ENCODE results near the gene IDI1.

Gene IDI1

DNA sequence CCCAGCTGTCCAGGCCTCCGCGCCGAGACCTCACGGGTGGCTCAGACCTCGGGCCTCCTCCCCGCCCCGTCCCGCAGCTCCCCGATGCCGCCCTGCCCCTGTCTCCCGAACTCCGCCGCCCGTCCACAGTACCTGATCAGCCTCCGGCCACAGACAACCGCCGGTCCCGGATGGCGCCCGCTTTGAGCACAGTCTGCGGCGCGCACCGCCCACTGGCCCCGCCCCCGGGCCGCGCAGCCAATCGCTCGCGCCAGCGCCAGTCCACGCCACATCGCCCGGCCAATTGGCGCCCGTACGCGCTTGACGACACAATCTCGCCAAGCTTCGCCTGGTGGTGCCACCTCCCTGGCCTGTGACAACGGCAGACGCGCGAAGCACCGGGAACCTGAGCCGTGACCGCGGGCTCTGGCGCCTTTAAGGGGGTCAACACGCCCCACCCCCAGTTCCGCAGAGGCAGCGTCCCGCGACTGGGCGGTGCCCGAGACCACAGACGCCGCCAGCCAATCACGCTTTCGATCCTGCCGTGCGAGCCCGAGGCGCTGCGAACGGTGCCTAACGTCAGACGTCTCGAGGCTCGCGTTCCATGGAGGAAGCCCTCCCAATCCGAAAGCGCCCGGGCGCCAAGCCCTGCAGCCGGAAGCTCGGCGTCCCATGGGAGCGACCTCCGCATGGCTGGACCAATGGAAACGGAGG is at the start of gene IDI1:
Gene IDI1 (minus strand): TSS at position 388 of the 693 bp plus-strand sequence. CDS start 116 bp downstream, at position 272.
- peak within 1 kb of the TSS; percentile 81 for H3K4me3 ChIP-seq (ENCODE audit: low read depth, low read length)
- DNase-seq (ENCODE audit: low read depth): peak; percentile 95
- TF ChIP-seq, protein P1, sequence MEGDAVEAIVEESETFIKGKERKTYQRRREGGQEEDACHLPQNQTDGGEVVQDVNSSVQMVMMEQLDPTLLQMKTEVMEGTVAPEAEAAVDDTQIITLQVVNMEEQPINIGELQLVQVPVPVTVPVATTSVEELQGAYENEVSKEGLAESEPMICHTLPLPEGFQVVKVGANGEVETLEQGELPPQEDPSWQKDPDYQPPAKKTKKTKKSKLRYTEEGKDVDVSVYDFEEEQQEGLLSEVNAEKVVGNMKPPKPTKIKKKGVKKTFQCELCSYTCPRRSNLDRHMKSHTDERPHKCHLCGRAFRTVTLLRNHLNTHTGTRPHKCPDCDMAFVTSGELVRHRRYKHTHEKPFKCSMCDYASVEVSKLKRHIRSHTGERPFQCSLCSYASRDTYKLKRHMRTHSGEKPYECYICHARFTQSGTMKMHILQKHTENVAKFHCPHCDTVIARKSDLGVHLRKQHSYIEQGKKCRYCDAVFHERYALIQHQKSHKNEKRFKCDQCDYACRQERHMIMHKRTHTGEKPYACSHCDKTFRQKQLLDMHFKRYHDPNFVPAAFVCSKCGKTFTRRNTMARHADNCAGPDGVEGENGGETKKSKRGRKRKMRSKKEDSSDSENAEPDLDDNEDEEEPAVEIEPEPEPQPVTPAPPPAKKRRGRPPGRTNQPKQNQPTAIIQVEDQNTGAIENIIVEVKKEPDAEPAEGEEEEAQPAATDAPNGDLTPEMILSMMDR (IDR thresholded peaks at IDR 0.05; ENCODE audit: control insufficient read depth, extremely low read depth, insufficient read depth): no peak

- TF ChIP-seq, protein P1 (IDR thresholded peaks at IDR 0.05; ENCODE audit: control insufficient read depth, extremely low read depth, insufficient read depth): no peak
- no peak for DNase-seq (ENCODE audit: low read depth)
- H3K4me3 ChIP-seq (ENCODE audit: low read depth, low read length): no peak overlapping the region
Measured at GRCh38 chr10:1097436-1097835, 48.5 kb upstream of the IDI1 start.

- DNase-seq (ENCODE audit: low read depth): no peak
- TF ChIP-seq, protein P1 (IDR thresholded peaks at IDR 0.05; ENCODE audit: control insufficient read depth, extremely low read depth, insufficient read depth): no peak
- H3K4me3 ChIP-seq (ENCODE audit: low read depth, low read length): no peak overlapping the region
Measured at GRCh38 chr10:1096287-1096889, 47.5 kb upstream of the IDI1 start.

DNA sequence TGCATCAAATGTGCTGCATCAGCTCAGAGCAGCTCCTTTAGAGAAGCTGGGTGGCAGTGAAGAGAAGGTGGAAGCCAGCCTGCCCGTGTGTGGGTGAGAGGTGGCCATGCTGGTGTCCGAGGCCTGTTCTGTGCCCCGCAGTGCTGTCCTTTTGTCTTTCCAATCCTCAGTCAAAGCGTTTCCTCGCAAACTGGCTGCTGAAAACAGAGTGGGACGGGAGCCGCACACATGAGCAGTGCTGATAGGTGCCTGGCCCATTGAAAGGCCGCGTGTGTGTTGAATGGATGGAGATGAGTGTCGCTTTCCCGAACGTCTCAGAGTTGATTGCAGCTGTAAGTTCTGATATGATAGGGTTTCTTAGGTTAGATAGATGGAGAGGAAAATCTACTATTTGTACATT is 46.6 kb upstream of the IDI1 start:
- no peak overlapping the region for H3K4me3 ChIP-seq (ENCODE audit: low read depth, low read length)
- TF ChIP-seq, protein P1 (IDR thresholded peaks at IDR 0.05; ENCODE audit: control insufficient read depth, extremely low read depth, insufficient read depth): no peak
- DNase-seq (ENCODE audit: low read depth): no peak

DNA sequence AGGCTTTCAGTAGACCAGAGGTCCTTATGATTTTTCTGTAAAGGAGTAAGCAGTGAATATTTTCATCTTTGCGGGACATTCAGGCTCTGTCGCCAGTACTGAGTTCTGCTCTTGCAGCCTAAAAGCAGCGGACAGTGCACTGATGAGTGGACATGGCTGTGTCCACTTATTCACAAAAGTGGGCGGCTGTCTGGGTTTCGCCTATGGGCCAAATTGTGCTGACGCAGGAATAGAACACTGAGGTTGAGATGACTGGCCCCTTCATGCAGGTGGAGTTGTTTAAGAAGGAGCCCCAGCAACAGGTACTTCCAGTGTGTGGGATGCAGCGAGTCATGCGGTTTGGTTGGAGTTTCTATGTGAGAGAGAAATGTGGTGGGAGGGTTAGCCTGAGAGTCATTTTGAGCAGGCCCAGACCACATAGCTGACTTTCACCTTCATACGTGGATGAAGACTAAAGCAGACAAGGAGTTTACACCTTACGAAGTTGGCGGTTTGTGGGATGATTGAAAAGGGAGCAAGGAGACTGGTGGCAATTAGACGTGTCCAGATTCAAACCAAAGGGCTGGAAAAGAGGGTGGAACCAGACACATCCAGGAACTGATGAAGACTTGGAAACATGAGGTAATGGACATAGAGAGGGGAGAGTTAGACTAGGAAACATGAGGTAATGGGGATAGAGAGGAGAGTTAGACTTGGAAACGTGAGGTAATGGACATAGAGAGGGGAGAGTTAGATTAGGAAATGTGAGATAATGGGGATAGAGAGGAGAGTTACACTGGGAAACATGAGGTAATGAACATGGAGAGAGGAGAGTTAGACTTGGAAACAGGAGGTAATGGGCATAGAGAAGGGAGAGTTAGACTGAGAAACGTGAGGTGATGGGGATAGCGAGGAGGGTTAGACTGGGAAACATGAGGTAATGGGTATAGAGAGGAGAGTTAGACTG is 45.5 kb upstream of the IDI1 start:
- DNase-seq (ENCODE audit: low read depth): no peak
- H3K4me3 ChIP-seq (ENCODE audit: low read depth, low read length): no peak overlapping the region
- TF ChIP-seq, protein P1 (IDR thresholded peaks at IDR 0.05; ENCODE audit: control insufficient read depth, extremely low read depth, insufficient read depth): no peak

DNA sequence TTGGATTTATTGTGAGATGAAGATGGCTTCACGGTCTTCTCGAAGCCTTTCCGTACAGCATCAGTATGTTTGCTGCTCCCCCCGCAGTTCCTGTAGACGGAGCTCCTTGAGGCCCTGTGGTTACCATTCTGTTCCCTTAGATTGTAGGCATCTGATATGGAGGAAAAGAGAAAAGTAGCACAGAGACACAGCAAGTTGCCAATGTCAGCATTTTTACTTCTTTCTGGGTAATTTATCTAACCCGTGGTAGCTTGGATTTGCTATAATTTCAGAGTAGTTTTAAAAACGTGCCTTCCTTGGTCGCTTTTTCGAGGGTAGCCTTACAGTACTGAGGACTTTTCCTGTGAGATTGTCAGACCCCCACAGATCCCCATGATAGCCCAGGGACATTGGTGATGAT is 44.8 kb upstream of the IDI1 start:
- no peak overlapping the region for H3K4me3 ChIP-seq (ENCODE audit: low read depth, low read length)
- DNase-seq (ENCODE audit: low read depth): no peak

More for the DNA sequence above, 44.8 kb upstream of the IDI1 start:
- TF ChIP-seq, protein P1 (IDR thresholded peaks at IDR 0.05; ENCODE audit: control insufficient read depth, extremely low read depth, insufficient read depth): no peak
